Muscle of back (tissue), 11 donors: ENCODE data around the gene PCGF2. TPM values are rescaled to one million over a fixed set of nuclear protein-coding genes. Genes with fewer than 3 reads are reported as not detected.

Experiments used
- DNase-seq, 3 donors: peaks; one replicate each; pipeline versions ENCODE4 v3.0.0 to v3.0.0-alpha.2; 2013
- polyA plus RNA-seq, 10 donors: library from polyadenylated mRNA; unstranded; fragments of 120-200 nt; gene quantifications; one replicate each; pipeline ENCODE4 v1.2.1, GENCODE V29; 2013; ENCODE audit not compliant: insufficient read length in 10 of 10

The PCGF2 gene
- polyA plus RNA-seq, 10 donors: 28.1 to 44.9 (median 34.3) TPM

GRCh38 chr17:38751808-38752307, 3.7 kb upstream of the PCGF2 start:
- DNase-seq: peak; percentile 85 to 96 (median 93)

- DNase-seq: peak in 1 of 3 donors; percentile 55
Measured at GRCh38 chr17:38751144-38751807, 3.1 kb upstream of the PCGF2 start.

GRCh38 chr17:38750312-38751121, 2.4 kb upstream of the PCGF2 start:
- peak in 1 of 3 donors; percentile 43 for DNase-seq

GRCh38 chr17:38750044-38750311, 1.8 kb upstream of the PCGF2 start:
- DNase-seq: no peak

GRCh38 chr17:38749223-38750043, 1.3 kb upstream of the PCGF2 start:
- DNase-seq: peak in 2 of 3 donors; percentile 86 to 94

GRCh38 chr17:38748892-38749222, 721 bp upstream of the PCGF2 start:
- no peak for DNase-seq

- DNase-seq: peak in 2 of 3 donors; percentile 54 to 83
Measured at GRCh38 chr17:38747463-38748148, 530 bp downstream of the PCGF2 start.

- DNase-seq: peak in 1 of 3 donors; percentile 46
Measured at GRCh38 chr17:38746849-38747462, 1.2 kb downstream of the PCGF2 start.

- peak in 1 of 3 donors; percentile 58 for DNase-seq
Measured at GRCh38 chr17:38746004-38746848, 1.9 kb downstream of the PCGF2 start.

- DNase-seq: peak in 1 of 3 donors; percentile 18
Measured at GRCh38 chr17:38745545-38745944, 2.6 kb downstream of the PCGF2 start.

- DNase-seq: no peak
Measured at GRCh38 chr17:38743556-38744171, 4.5 kb downstream of the PCGF2 start.

GRCh38 chr17:38742411-38743308, 5.5 kb downstream of the PCGF2 start:
- DNase-seq: peak; percentile 94 to 98 (median 94)

- peak in 1 of 3 donors; percentile 86 for DNase-seq
Measured at GRCh38 chr17:38741921-38742410, 6.2 kb downstream of the PCGF2 start.

- peak in 2 of 3 donors; percentile 66 to 85 for DNase-seq
Measured at GRCh38 chr17:38741461-38741860, 6.7 kb downstream of the PCGF2 start.

GRCh38 chr17:38740806-38741205, 7.3 kb downstream of the PCGF2 start:
- no peak for DNase-seq

- DNase-seq: no peak
Measured at GRCh38 chr17:38740044-38740443, 8.1 kb downstream of the PCGF2 start.

- no peak for DNase-seq
Measured at GRCh38 chr17:38739305-38739704, 8.8 kb downstream of the PCGF2 start.

GRCh38 chr17:38738686-38739085, 9.4 kb downstream of the PCGF2 start:
- no peak for DNase-seq
